ENCODE measurements around the gene ST6GALNAC4.

DNA sequence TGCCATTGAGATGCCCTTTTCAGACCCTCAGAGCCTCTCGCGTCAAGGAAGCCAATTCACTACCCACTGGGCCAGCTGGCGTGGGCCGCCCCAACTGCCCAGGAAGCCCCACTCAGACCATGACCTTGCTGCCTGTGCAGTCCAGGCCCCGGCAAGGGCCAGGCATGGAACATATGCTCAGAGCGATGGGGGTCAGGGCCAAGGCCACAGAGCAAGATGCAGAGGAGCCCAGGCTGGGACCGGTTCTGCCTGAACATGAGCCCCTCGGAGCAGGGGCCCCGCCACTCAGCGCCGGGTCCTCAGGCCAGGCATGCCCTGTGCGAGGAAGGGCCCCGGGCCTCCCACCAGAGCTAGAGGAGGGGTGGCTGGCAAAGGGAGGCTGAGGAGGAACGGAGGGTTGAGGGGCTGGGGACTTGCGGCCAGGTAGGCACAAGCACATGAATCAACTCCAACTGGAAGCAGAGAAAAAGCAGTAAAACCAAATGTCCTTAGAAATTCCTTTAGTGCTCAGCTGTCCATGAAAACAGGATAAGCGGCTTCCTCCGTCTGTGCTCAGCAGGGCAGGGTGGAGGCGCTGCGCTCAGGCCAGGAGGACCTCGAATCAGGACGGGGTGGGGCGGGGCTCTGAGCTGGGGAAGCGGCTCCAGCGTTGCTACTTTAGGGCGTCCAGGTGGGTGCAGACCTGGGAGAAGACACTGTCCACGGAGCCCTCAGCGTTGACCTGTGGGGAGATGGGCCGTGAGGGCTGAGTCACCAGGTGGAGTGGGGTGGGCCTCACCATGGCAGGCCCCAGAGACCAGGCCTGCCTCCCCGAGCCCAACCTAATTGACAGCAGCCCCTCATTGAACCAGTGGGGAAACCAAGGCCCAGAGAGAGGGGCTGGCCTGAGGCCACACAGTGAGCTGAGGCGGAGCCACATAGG is 49.2 kb downstream of the ST6GALNAC4 start:
- TF ChIP-seq POLR2AphosphoS5 (IDR thresholded peaks at IDR 0.05; ENCODE audit: borderline replicate concordance, low read depth, low read length) (no peak), EZH2 (IDR thresholded peaks at IDR 0.05) (no peak), FOXP2 (optimal IDR thresholded peaks at IDR 0.05; ENCODE audit: control extremely low read depth, extremely low read length, insufficient read depth) (no peak)

All from SK-N-MC (cell line).